Endodermal cell (in vitro differentiated cells): Measurements from ENCODE around the gene ATRX. TPM values are rescaled to one million over a fixed set of nuclear protein-coding genes. Genes with fewer than 3 reads are reported as not detected.

Experiments
- DNase-seq: peaks from one replicate; pipeline ENCODE4 v3.0.0-alpha.2; 2017
- H3K27ac ChIP-seq: 2 replicates; pipeline ENCODE4 v1.5.1; 2013; ENCODE audit warnings: mild to moderate bottlenecking, low read depth, low read length, moderate library complexity
- H3K27me3 ChIP-seq: 2 replicates; pipeline ENCODE4 v1.6.1; 2013; ENCODE audit warnings: mild to moderate bottlenecking, low read length, moderate library complexity; ENCODE audit not compliant: insufficient read depth, control insufficient read depth, poor library complexity, severe bottlenecking
- H3K36me3 ChIP-seq: 2 replicates; pipeline ENCODE4 v1.7.0; 2013; ENCODE audit warnings: mild to moderate bottlenecking, low read length, moderate library complexity; ENCODE audit not compliant: control insufficient read depth, insufficient read depth
- H3K4me1 ChIP-seq: one replicate; pipeline ENCODE4 v1.7.0; 2013; ENCODE audit warnings: low read length; ENCODE audit not compliant: control insufficient read depth, insufficient read depth
- H3K4me3 ChIP-seq: 2 replicates; pipeline ENCODE4 v1.5.1; 2013; ENCODE audit warnings: mild to moderate bottlenecking, low read length, moderate library complexity
- H3K9ac ChIP-seq: 2 replicates; pipeline ENCODE4 v1.6.1; 2013; ENCODE audit warnings: mild to moderate bottlenecking, low read length, moderate library complexity; ENCODE audit not compliant: poor library complexity, severe bottlenecking; ENCODE audit errors: extremely low read depth
- H3K9me3 ChIP-seq: 2 replicates; pipeline ENCODE4 v1.6.1; 2013; ENCODE audit warnings: mild to moderate bottlenecking, low read length, moderate library complexity; ENCODE audit not compliant: control insufficient read depth
- H3K27ac Mint-ChIP-seq: 2 replicates; pipeline ENCODE4 v1.8.0; 2020; ENCODE audit warnings: mixed read lengths
- H3K27me3 Mint-ChIP-seq: 2 replicates; pipeline ENCODE4 v1.8.0; 2021; ENCODE audit warnings: mild to moderate bottlenecking, mixed read lengths; ENCODE audit not compliant: insufficient read depth
- H3K36me3 Mint-ChIP-seq: 2 replicates; pipeline ENCODE4 v1.8.0; 2020; ENCODE audit warnings: low read depth, mixed read lengths
- H3K4me1 Mint-ChIP-seq: 2 replicates; pipeline ENCODE4 v1.8.0; 2020; ENCODE audit warnings: mixed read lengths
- H3K4me3 Mint-ChIP-seq: 2 replicates; pipeline ENCODE4 v1.8.0; 2020; ENCODE audit warnings: mild to moderate bottlenecking, moderate library complexity, mixed read lengths
- H3K9me3 Mint-ChIP-seq: 2 replicates; pipeline ENCODE4 v1.8.0; 2020; ENCODE audit warnings: mild to moderate bottlenecking, mixed read lengths
- CTCF ChIP-seq: fragments of 200-600 bp; sonication (generic); conservative IDR thresholded peaks from 2 replicates; pipeline ENCODE4 v1.5.0; 2021; ENCODE audit warnings: antibody characterized with exemption, mild to moderate bottlenecking
- WGBS, 2 experiments: methylation state at CpG; one replicate each; pipeline versions ENCODE4 v1.1.5 to v1.1.7; 2013; ENCODE audit warnings: missing lambda C conversion rate in 2 of 2, mixed read lengths in 1 of 2; ENCODE audit not compliant: insufficient coverage in 1 of 2, insufficient read length in 1 of 2; 5-methylcytosine and 5-hydroxymethylcytosine counted together
- total RNA-seq, 2 donors: library from RNA; stranded (reverse); fragmentation: NEBNext Ultra II Directional in 1 of 2; extraction: Animal tissue kit (Norgen Biotek cat#: 25700) in 1 of 2; gene quantifications; 2 replicates in 1 of 2; 3 replicates in 1 of 2; pipeline ENCODE4 v1.2.1, GENCODE V29; 2021

The ATRX gene
- total RNA-seq, 2 donors from 2014 or later, result 120 to 137 TPM

GRCh38 chrX:77675986-77676385 lies 110.0 kb downstream of the ATRX start:
- no peak overlapping the region for H3K4me3 ChIP-seq
- H3K9ac ChIP-seq, result no peak overlapping the region
- no peak for DNase-seq
- peaks cover 21% of the 10 kb centered on the region for H3K36me3 ChIP-seq
- no peaks in the 10 kb centered on the region for H3K9me3 ChIP-seq
- no peak overlapping the region for H3K27ac ChIP-seq
- Mint-ChIP-seq H3K4me1 (no peaks in the 10 kb centered on the region), H3K36me3 (peaks cover 2% of the 10 kb centered on the region), H3K27me3 (no peaks in the 10 kb centered on the region), H3K27ac (no peak overlapping the region), H3K9me3 (peaks cover 16% of the 10 kb centered on the region), H3K4me3 (no peak overlapping the region)
- no peaks in the 10 kb centered on the region for H3K4me1 ChIP-seq
- no peaks in the 10 kb centered on the region for H3K27me3 ChIP-seq
- TF ChIP-seq CTCF, result no peak
- 98% methylated on average over 3 of the region's 3 CpGs; no CpG with 5 or more reads in 1 of the 2 experiments for WGBS, 2 experiments

GRCh38 chrX:77668391-77669237 lies 117.4 kb downstream of the ATRX start:
- no peak overlapping the region for H3K27ac ChIP-seq
- H3K4me3 Mint-ChIP-seq, result no peak overlapping the region

GRCh38 chrX:77658886-77659285 lies 127.1 kb downstream of the ATRX start:
- no peak for DNase-seq
- WGBS, 2 experiments, result 100% methylated on average over 1 to 3 of the region's 3 CpGs
- no peak overlapping the region for H3K9ac ChIP-seq
- no peak overlapping the region for H3K27ac Mint-ChIP-seq
- no peaks in the 10 kb centered on the region for H3K9me3 ChIP-seq
- H3K27me3 Mint-ChIP-seq, result no peaks in the 10 kb centered on the region
- H3K4me3 Mint-ChIP-seq, result no peak overlapping the region
- H3K4me1 ChIP-seq, result no peaks in the 10 kb centered on the region
- TF ChIP-seq CTCF, result no peak
- H3K36me3 Mint-ChIP-seq, result peaks cover 26% of the 10 kb centered on the region
- H3K9me3 Mint-ChIP-seq, result peaks cover 23% of the 10 kb centered on the region
- peaks cover 28% of the 10 kb centered on the region for H3K36me3 ChIP-seq
- H3K27ac ChIP-seq, result no peak overlapping the region
- H3K4me1 Mint-ChIP-seq, result no peaks in the 10 kb centered on the region
- no peak overlapping the region for H3K4me3 ChIP-seq
- no peaks in the 10 kb centered on the region for H3K27me3 ChIP-seq

More at GRCh38 chrX:77668391-77669237, 117.4 kb downstream of the ATRX start:
- Mint-ChIP-seq H3K36me3 (peaks cover 21% of the 10 kb centered on the region), H3K27me3 (no peaks in the 10 kb centered on the region), H3K9me3 (peaks cover 24% of the 10 kb centered on the region), H3K27ac (peak overlapping the region; percentile 71), H3K4me1 (no peaks in the 10 kb centered on the region)
- Histone ChIP-seq H3K9ac (no peak overlapping the region), H3K4me1 (no peaks in the 10 kb centered on the region), H3K9me3 (no peaks in the 10 kb centered on the region), H3K4me3 (no peak overlapping the region), H3K36me3 (peaks cover 11% of the 10 kb centered on the region), H3K27me3 (no peaks in the 10 kb centered on the region)
- no peak for TF ChIP-seq CTCF
- WGBS, 2 experiments, result 93 to 100% methylated on average over 3 to 7 of the region's 10 CpGs
- DNase-seq, result no peak
